ENCODE measurements around the gene GNL1. TPM values are rescaled to one million over a fixed set of nuclear protein-coding genes. Genes with fewer than 3 reads are reported as not detected.

The GNL1 gene
- total RNA-seq, 4 donors from 2014 or later: 40.1 to 50.6 (median 43.7) TPM

GRCh38 chr6:30556906-30557682 lies 805 bp upstream of the GNL1 start, which contains the start of gene PRR3:
PRR3 (plus strand) TSS chr6:30557295; CDS start chr6:30557345, 50 bp downstream.
- peak; percentile 84 for DNase-seq (ENCODE audit: low spot score)
- peak; percentile 71 for ATAC-seq (ENCODE audit: low FRiP score)
- no peak for TF ChIP-seq CTCF (IDR thresholded peaks at IDR 0.05)

GRCh38 chr6:30555816-30556065 lies 548 bp downstream of the GNL1 start:
- no peak for ATAC-seq (ENCODE audit: low FRiP score)
- no peak for DNase-seq (ENCODE audit: low spot score)

GRCh38 chr6:30554962-30555815 lies 1.1 kb downstream of the GNL1 start:
- DNase-seq (ENCODE audit: low spot score) (no peak), ATAC-seq (ENCODE audit: low FRiP score) (peak; percentile 2)
- TF ChIP-seq CTCF (IDR thresholded peaks at IDR 0.05): no peak

More at GRCh38 chr6:30555816-30556065, 548 bp downstream of the GNL1 start:
- no peak for TF ChIP-seq CTCF (IDR thresholded peaks at IDR 0.05)

GRCh38 chr6:30554404-30554803 lies 1.9 kb downstream of the GNL1 start:
- no peak for DNase-seq (ENCODE audit: low spot score)
- ATAC-seq (ENCODE audit: low FRiP score): no peak
- TF ChIP-seq CTCF (IDR thresholded peaks at IDR 0.05): no peak

GRCh38 chr6:30548375-30548774 lies 7.9 kb downstream of the GNL1 start:
- no peak for TF ChIP-seq CTCF (IDR thresholded peaks at IDR 0.05)
- no peak for ATAC-seq (ENCODE audit: low FRiP score)

GRCh38 chr6:30547454-30547853 lies 8.8 kb downstream of the GNL1 start:
- TF ChIP-seq CTCF (IDR thresholded peaks at IDR 0.05): no peak
- no peak for DNase-seq (ENCODE audit: low spot score)
- no peak for ATAC-seq (ENCODE audit: low FRiP score)

More at GRCh38 chr6:30548375-30548774, 7.9 kb downstream of the GNL1 start:
- no peak for DNase-seq (ENCODE audit: low spot score)

Data from omental fat pad (tissue), 4 donors.